Uterus (tissue), 4 donors: ENCODE measurements around the gene TTC3. TPM values are rescaled to one million over a fixed set of nuclear protein-coding genes. Genes with fewer than 3 reads are reported as not detected.

Experiments used
- DNase-seq, 2 donors: peaks; one replicate each; pipeline ENCODE4 v3.0.0-alpha.2; 2019 to 2020
- H3K27ac ChIP-seq, 2 donors: fragments of 200-600 bp; sonication (generic); 1 replicate in 1 of 2; 2 replicates in 1 of 2; pipeline ENCODE4 v1.5.1; 2016 to 2018
- H3K27me3 ChIP-seq, 2 donors: fragments of 200-600 bp; sonication (generic); one replicate each; pipeline ENCODE4 v1.5.1; 2018 to 2019; ENCODE audit warnings: control low read depth in 1 of 2
- H3K36me3 ChIP-seq, 2 donors: fragments of 200-600 bp; sonication (generic); one replicate each; pipeline ENCODE4 v1.5.1; 2019; ENCODE audit warnings: control low read depth in 1 of 2
- H3K4me1 ChIP-seq, 2 donors: fragments of 200-600 bp; sonication (generic); one replicate each; pipeline ENCODE4 v1.5.1; 2018 to 2019; ENCODE audit warnings: control low read depth in 1 of 2
- H3K4me3 ChIP-seq, 2 donors: fragments of 200-600 bp; sonication (generic); 1 replicate in 1 of 2; 2 replicates in 1 of 2; pipeline ENCODE4 v1.5.1; 2018 to 2019; ENCODE audit warnings: mild to moderate bottlenecking in 1 of 2
- H3K9me3 ChIP-seq, 2 donors: fragments of 200-600 bp; sonication (generic); one replicate each; pipeline ENCODE4 v1.5.1; 2019; ENCODE audit warnings: control low read depth in 1 of 2
- POLR2A ChIP-seq, 2 donors: fragments of 450-650 bp; IDR thresholded peaks; one replicate each; pipeline ENCODE4 v1.6.1; 2016; ENCODE audit warnings: antibody characterized with exemption in 2 of 2, mild to moderate bottlenecking in 1 of 2, moderate library complexity in 1 of 2
- intact Hi-C: fragments of 100-400 bp; cut with DNase I; formaldehyde crosslinking; loops from one replicate; pipeline ENCODE4 v1.15.1; 2023; ENCODE audit warnings: low total_unique reads
- total RNA-seq, 4 donors: library from RNA; depleted of rRNA in 3 of 4; stranded (reverse); fragments of >200 nt in 3 of 4; gene quantifications; one replicate each; pipeline versions ENCODE4 v1.1.0 to v1.2.4, GENCODE V29; 2014 to 2023
- TF ChIP-seq, protein P1 (sequence below), 4 experiments: fragments of 200-600 bp in 2 of 4; fragments of 450-650 bp in 2 of 4; sonication (generic) in 2 of 4; IDR thresholded peaks; one replicate each; pipeline ENCODE4 v1.5.1; 2016 to 2019; ENCODE audit warnings: antibody characterized with exemption in 4 of 4, mild to moderate bottlenecking in 2 of 4, moderate library complexity in 1 of 4
- donor health status: DM: yes; HTN: yes; CAD: no.

The TTC3 gene, protein sequence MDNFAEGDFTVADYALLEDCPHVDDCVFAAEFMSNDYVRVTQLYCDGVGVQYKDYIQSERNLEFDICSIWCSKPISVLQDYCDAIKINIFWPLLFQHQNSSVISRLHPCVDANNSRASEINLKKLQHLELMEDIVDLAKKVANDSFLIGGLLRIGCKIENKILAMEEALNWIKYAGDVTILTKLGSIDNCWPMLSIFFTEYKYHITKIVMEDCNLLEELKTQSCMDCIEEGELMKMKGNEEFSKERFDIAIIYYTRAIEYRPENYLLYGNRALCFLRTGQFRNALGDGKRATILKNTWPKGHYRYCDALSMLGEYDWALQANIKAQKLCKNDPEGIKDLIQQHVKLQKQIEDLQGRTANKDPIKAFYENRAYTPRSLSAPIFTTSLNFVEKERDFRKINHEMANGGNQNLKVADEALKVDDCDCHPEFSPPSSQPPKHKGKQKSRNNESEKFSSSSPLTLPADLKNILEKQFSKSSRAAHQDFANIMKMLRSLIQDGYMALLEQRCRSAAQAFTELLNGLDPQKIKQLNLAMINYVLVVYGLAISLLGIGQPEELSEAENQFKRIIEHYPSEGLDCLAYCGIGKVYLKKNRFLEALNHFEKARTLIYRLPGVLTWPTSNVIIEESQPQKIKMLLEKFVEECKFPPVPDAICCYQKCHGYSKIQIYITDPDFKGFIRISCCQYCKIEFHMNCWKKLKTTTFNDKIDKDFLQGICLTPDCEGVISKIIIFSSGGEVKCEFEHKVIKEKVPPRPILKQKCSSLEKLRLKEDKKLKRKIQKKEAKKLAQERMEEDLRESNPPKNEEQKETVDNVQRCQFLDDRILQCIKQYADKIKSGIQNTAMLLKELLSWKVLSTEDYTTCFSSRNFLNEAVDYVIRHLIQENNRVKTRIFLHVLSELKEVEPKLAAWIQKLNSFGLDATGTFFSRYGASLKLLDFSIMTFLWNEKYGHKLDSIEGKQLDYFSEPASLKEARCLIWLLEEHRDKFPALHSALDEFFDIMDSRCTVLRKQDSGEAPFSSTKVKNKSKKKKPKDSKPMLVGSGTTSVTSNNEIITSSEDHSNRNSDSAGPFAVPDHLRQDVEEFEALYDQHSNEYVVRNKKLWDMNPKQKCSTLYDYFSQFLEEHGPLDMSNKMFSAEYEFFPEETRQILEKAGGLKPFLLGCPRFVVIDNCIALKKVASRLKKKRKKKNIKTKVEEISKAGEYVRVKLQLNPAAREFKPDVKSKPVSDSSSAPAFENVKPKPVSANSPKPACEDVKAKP (N-terminal part only)
- total RNA-seq: 100 to 1,000 TPM; 104 to 522 (median 193) TPM

DNA sequence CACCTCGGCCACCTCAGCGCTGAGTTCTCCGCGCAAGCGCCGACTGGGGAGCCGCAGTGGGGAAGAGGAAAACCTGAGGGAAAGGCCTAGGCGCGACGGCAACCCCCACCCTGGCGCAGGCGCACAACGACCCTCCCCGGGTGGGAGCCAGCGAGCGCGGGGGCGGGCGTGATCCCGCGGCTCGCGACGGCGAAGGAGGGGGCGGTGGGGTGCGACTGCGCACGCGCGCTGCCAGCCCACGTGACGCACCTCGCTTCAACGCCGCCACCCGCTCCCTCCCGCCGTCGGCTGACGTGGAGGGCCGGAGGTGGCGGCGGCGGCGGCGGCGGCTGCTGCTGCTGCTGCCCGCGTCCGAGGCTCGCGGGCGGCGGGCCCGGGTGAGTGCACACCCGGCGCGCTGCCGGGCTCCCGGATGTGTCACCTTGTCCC is at the start of gene TTC3, which contains the start of gene PIGP:
TSS of gene TTC3 (plus strand) at position 267 of the 429 bp plus-strand sequence. CDS start 14,004 bp downstream, outside the sequence.
TSS of gene PIGP (minus strand) at position 84 of the 429 bp plus-strand sequence. CDS start 556 bp downstream, outside the sequence.
- Histone ChIP-seq H3K36me3 (no peaks in the 10 kb centered on the region), H3K4me3 (peak within 1 kb of the TSS; percentile 72 to 84), H3K9me3 (no peaks in the 10 kb centered on the region), H3K4me1 (no peaks in the 10 kb centered on the region), H3K27ac (peak within 1 kb of the TSS; percentile 97 to 98), H3K27me3 (no peaks in the 10 kb centered on the region)
- peak; percentile 92 to 98 for DNase-seq
- TF ChIP-seq, protein P1, sequence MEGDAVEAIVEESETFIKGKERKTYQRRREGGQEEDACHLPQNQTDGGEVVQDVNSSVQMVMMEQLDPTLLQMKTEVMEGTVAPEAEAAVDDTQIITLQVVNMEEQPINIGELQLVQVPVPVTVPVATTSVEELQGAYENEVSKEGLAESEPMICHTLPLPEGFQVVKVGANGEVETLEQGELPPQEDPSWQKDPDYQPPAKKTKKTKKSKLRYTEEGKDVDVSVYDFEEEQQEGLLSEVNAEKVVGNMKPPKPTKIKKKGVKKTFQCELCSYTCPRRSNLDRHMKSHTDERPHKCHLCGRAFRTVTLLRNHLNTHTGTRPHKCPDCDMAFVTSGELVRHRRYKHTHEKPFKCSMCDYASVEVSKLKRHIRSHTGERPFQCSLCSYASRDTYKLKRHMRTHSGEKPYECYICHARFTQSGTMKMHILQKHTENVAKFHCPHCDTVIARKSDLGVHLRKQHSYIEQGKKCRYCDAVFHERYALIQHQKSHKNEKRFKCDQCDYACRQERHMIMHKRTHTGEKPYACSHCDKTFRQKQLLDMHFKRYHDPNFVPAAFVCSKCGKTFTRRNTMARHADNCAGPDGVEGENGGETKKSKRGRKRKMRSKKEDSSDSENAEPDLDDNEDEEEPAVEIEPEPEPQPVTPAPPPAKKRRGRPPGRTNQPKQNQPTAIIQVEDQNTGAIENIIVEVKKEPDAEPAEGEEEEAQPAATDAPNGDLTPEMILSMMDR (IDR thresholded peaks at IDR 0.05): peak in 1 of 4 experiments; percentile 11
- peak; percentile 81 to 97 for TF ChIP-seq POLR2A (IDR thresholded peaks at IDR 0.05)
- intact Hi-C loops: no loop called here

DNA sequence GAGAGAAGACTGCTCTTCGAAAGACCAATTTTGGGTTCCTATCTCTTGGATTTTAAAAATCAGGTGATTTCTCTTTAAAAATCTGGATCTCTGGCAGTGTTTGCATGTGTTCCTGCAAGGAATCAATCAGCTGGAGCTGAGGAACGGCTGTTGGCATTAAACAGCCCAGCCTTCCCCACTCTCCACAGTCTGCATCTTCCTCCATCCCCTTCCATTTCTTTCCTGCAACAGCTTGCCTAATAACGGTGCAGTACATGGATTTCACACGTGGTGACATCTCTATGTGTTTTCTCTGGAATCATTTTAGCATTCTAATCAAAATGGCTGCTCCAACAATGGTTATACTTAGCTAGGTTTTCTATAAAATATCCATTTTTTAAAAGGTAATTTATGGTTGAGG is 46.6 kb upstream of the TTC3 start:
- TF ChIP-seq, protein P1 (IDR thresholded peaks at IDR 0.05): no peak
- TF ChIP-seq POLR2A (IDR thresholded peaks at IDR 0.05): no peak
- H3K27ac ChIP-seq: no peak overlapping the region
- intact Hi-C loops: no loop called here
- H3K4me1 ChIP-seq: no peaks in the 10 kb centered on the region
- H3K9me3 ChIP-seq: no peaks in the 10 kb centered on the region
- no peak for DNase-seq
- no peaks in the 10 kb centered on the region for H3K36me3 ChIP-seq
- no peak overlapping the region for H3K4me3 ChIP-seq
- no peaks in the 10 kb centered on the region for H3K27me3 ChIP-seq

DNA sequence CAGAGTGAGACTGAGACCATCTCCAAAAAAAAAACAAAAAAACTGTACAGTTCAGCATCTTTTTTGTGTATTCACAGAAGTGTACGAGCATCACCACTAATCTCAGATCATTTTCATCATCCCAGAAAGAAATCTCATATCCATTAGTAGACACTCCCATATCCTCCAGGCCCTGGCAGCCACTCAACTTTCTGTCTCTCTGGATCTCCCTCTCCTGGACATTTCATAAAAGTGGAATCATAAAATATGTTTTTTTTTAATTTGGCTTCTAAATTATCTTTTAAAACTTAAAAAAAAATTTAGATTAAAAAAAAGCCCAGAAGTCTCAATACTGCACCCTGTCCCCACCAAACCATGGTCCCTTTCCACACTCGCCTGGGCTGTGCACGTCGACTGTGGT is 44.5 kb upstream of the TTC3 start:
- H3K4me3 ChIP-seq: no peak overlapping the region
- no peaks in the 10 kb centered on the region for H3K36me3 ChIP-seq
- no peaks in the 10 kb centered on the region for H3K9me3 ChIP-seq
- H3K27me3 ChIP-seq: no peaks in the 10 kb centered on the region
- no peak for DNase-seq
- intact Hi-C loops: no loop called here
- no peak for TF ChIP-seq POLR2A (IDR thresholded peaks at IDR 0.05)
- TF ChIP-seq, protein P1 (IDR thresholded peaks at IDR 0.05): no peak
- H3K4me1 ChIP-seq: no peaks in the 10 kb centered on the region
- no peak overlapping the region for H3K27ac ChIP-seq

DNA sequence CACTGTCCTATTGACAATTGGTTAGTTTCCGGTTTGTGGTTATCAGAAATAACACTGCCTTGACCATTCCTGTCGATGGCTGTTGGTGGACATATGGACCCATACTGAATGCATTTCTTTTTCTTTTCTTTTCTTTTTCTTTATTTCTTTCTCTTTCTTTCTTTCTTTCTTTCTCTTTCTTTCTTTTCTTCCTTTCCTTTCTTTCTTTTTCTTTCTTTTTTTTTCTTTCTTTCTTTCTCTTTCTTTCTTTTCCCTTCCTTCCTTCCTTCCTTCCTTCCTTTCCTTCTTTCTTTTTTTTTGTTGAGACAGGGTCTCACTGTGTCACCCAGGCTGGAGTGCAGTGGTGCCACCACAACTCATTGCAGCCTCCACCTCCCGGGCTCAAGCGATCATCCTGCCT is 42.2 kb upstream of the TTC3 start:
- intact Hi-C loops: no loop called here
- no peak overlapping the region for H3K27ac ChIP-seq
- no peak for DNase-seq
- no peaks in the 10 kb centered on the region for H3K9me3 ChIP-seq
- no peaks in the 10 kb centered on the region for H3K4me1 ChIP-seq
- no peaks in the 10 kb centered on the region for H3K27me3 ChIP-seq
- H3K36me3 ChIP-seq: no peaks in the 10 kb centered on the region
- TF ChIP-seq, protein P1 (IDR thresholded peaks at IDR 0.05): no peak
- TF ChIP-seq POLR2A (IDR thresholded peaks at IDR 0.05): no peak
- H3K4me3 ChIP-seq: no peak overlapping the region
